ENCODE results near the gene GFI1.

The GFI1 gene

GRCh38 chr1:92502247-92502646 is 15.5 kb upstream of the GFI1 start:
- FAIRE-seq (no peak), DNase-seq (ENCODE audit: insufficient read length, low spot score) (no peak)
- no peak for TF ChIP-seq CTCF (IDR thresholded peaks at IDR 0.05; ENCODE audit: insufficient read depth, missing control alignments)

GRCh38 chr1:92500552-92500951 is 13.8 kb upstream of the GFI1 start:
- TF ChIP-seq CTCF (IDR thresholded peaks at IDR 0.05; ENCODE audit: insufficient read depth, missing control alignments), result no peak
- FAIRE-seq (no peak), DNase-seq (ENCODE audit: insufficient read length, low spot score) (no peak)

- TF ChIP-seq CTCF (IDR thresholded peaks at IDR 0.05; ENCODE audit: insufficient read depth, missing control alignments), result no peak
- no peak for DNase-seq (ENCODE audit: insufficient read length, low spot score)
- FAIRE-seq, result peak; percentile 56
These were observed 8.8 kb upstream of the GFI1 start for GRCh38 chr1:92495392-92496063.

GRCh38 chr1:92494485-92495141 is 7.9 kb upstream of the GFI1 start:
- DNase-seq (ENCODE audit: insufficient read length, low spot score) (no peak), FAIRE-seq (no peak)
- no peak for TF ChIP-seq CTCF (IDR thresholded peaks at IDR 0.05; ENCODE audit: insufficient read depth, missing control alignments)

- no peak for TF ChIP-seq CTCF (IDR thresholded peaks at IDR 0.05; ENCODE audit: insufficient read depth, missing control alignments)
- DNase-seq (ENCODE audit: insufficient read length, low spot score) (no peak), FAIRE-seq (no peak)
These were observed 6.4 kb upstream of the GFI1 start for GRCh38 chr1:92493139-92493538.

- DNase-seq (ENCODE audit: insufficient read length, low spot score), result no peak
- no peak for TF ChIP-seq CTCF (IDR thresholded peaks at IDR 0.05; ENCODE audit: insufficient read depth, missing control alignments)
- no peak for FAIRE-seq
These were observed 2.1 kb upstream of the GFI1 start for GRCh38 chr1:92488832-92489231.

- FAIRE-seq (no peak), DNase-seq (ENCODE audit: insufficient read length, low spot score) (no peak)
- TF ChIP-seq CTCF (IDR thresholded peaks at IDR 0.05; ENCODE audit: insufficient read depth, missing control alignments), result no peak
These were observed 1.7 kb upstream of the GFI1 start for GRCh38 chr1:92488416-92488815.

All from D721Med (cell line).